ENCODE results near the gene ADAMTS2.

Gene ADAMTS2

GRCh38 chr5:179211068-179211467 lies 134.2 kb downstream of the ADAMTS2 start:
- no peak for DNase-seq

GRCh38 chr5:179210478-179210877 lies 134.8 kb downstream of the ADAMTS2 start:
- no peak for DNase-seq

- no peak for DNase-seq
Observed at GRCh38 chr5:179209359-179210150, 135.7 kb downstream of the ADAMTS2 start.

GRCh38 chr5:179208706-179209358 lies 136.4 kb downstream of the ADAMTS2 start:
- no peak for DNase-seq

GRCh38 chr5:179207920-179208705 lies 137.1 kb downstream of the ADAMTS2 start:
- no peak for DNase-seq

- DNase-seq = no peak
Observed at GRCh38 chr5:179207470-179207869, 137.8 kb downstream of the ADAMTS2 start.

- no peak for DNase-seq
Observed at GRCh38 chr5:179206366-179206765, 138.9 kb downstream of the ADAMTS2 start.

- no peak for DNase-seq
Observed at GRCh38 chr5:179205277-179205676, 140.0 kb downstream of the ADAMTS2 start.

- DNase-seq = no peak
Observed at GRCh38 chr5:179204572-179204971, 140.7 kb downstream of the ADAMTS2 start.

GRCh38 chr5:179203248-179203647 lies 142.0 kb downstream of the ADAMTS2 start:
- DNase-seq = no peak

GRCh38 chr5:179201986-179202385 lies 143.3 kb downstream of the ADAMTS2 start:
- DNase-seq = no peak

GRCh38 chr5:179199246-179199645 lies 146.0 kb downstream of the ADAMTS2 start:
- no peak for DNase-seq

GRCh38 chr5:179198825-179199224 lies 146.4 kb downstream of the ADAMTS2 start:
- no peak for DNase-seq

GRCh38 chr5:179196405-179197079 lies 148.7 kb downstream of the ADAMTS2 start:
- DNase-seq = no peak

GRCh38 chr5:179195561-179196404 lies 149.5 kb downstream of the ADAMTS2 start:
- no peak for DNase-seq

GRCh38 chr5:179194941-179195381 lies 150.3 kb downstream of the ADAMTS2 start:
- no peak for DNase-seq

GRCh38 chr5:179194201-179194910 lies 150.9 kb downstream of the ADAMTS2 start:
- DNase-seq = no peak

- no peak for DNase-seq
Observed at GRCh38 chr5:179193746-179194145, 151.5 kb downstream of the ADAMTS2 start.

GRCh38 chr5:179192891-179193470 lies 152.3 kb downstream of the ADAMTS2 start:
- no peak for DNase-seq

GRCh38 chr5:179192185-179192890 lies 152.9 kb downstream of the ADAMTS2 start:
- no peak for DNase-seq
